Bronchial epithelial cell (primary cell): ENCODE data around the gene SLC10A2. TPM values are rescaled to one million over a fixed set of nuclear protein-coding genes. Genes with fewer than 3 reads are reported as not detected.
A peak's percentile ranks its signal among the peaks of the same experiment; 100 is the strongest.

ENCODE experiments used
- DNase-seq: peaks from one replicate; pipeline ENCODE4 v3.0.0-alpha.2; 2010; ENCODE audit warnings: low read depth
- FAIRE-seq: peaks from 2 replicates; lab custom pipeline; 2011; peaks lifted over from hg19 to GRCh38; lab: Jason Lieb, UNC
- H3K27me3 ChIP-seq: 2 replicates; pipeline ENCODE4 v1.5.1; 2011; ENCODE audit warnings: low read length; ENCODE audit not compliant: control insufficient read depth, insufficient read depth
- H3K36me3 ChIP-seq: 2 replicates; pipeline ENCODE4 v1.5.1; 2011; ENCODE audit warnings: low read length; ENCODE audit not compliant: control insufficient read depth, insufficient read depth
- H3K4me3 ChIP-seq: 2 replicates; pipeline ENCODE4 v1.5.1; 2011; ENCODE audit warnings: mild to moderate bottlenecking, low read depth, low read length, control low read depth
- CTCF ChIP-seq: IDR thresholded peaks from 2 replicates; pipeline ENCODE4 v1.5.1; 2011; ENCODE audit warnings: mild to moderate bottlenecking, moderate library complexity, low read length, control low read depth, inconsistent platforms; ENCODE audit not compliant: insufficient read depth, severe bottlenecking
- total RNA-seq: library from RNA; depleted of rRNA; stranded (reverse); fragments of >200 nt; gene quantifications from 2 replicates; pipeline ENCODE4 v1.2.1, GENCODE V29; 2014

The SLC10A2 gene
- total RNA-seq, 1 donor from 2014 or later = not detected

GRCh38 chr13:103040006-103040405, 26.2 kb downstream of the SLC10A2 start:
- DNase-seq (no peak), FAIRE-seq (no peak)

GRCh38 chr13:103039183-103039582, 27.0 kb downstream of the SLC10A2 start:
- DNase-seq = no peak
- Histone ChIP-seq H3K4me3 (no peak overlapping the region), H3K36me3 (no peaks in the 10 kb centered on the region), H3K27me3 (no peaks in the 10 kb centered on the region)
- TF ChIP-seq CTCF = no peak
- FAIRE-seq = no peak

More at GRCh38 chr13:103040006-103040405, 26.2 kb downstream of the SLC10A2 start:
- H3K36me3 ChIP-seq = no peaks in the 10 kb centered on the region
- TF ChIP-seq CTCF = no peak
- H3K27me3 ChIP-seq = no peaks in the 10 kb centered on the region
- no peak overlapping the region for H3K4me3 ChIP-seq

GRCh38 chr13:103036268-103036667, 29.9 kb downstream of the SLC10A2 start:
- H3K36me3 ChIP-seq = no peaks in the 10 kb centered on the region
- FAIRE-seq = no peak
- TF ChIP-seq CTCF = no peak
- no peaks in the 10 kb centered on the region for H3K27me3 ChIP-seq
- no peak for DNase-seq
- H3K4me3 ChIP-seq = no peak overlapping the region

GRCh38 chr13:103033999-103034398, 32.2 kb downstream of the SLC10A2 start:
- Histone ChIP-seq H3K27me3 (no peaks in the 10 kb centered on the region), H3K36me3 (no peaks in the 10 kb centered on the region), H3K4me3 (no peak overlapping the region)
- TF ChIP-seq CTCF = no peak
- DNase-seq (no peak), FAIRE-seq (no peak)

GRCh38 chr13:103031332-103031873, 34.8 kb downstream of the SLC10A2 start:
- H3K36me3 ChIP-seq = no peaks in the 10 kb centered on the region
- no peak overlapping the region for H3K4me3 ChIP-seq
- DNase-seq (peak; percentile 9), FAIRE-seq (no peak)
- TF ChIP-seq CTCF = no peak
- no peaks in the 10 kb centered on the region for H3K27me3 ChIP-seq

- Histone ChIP-seq H3K4me3 (no peak overlapping the region), H3K36me3 (no peaks in the 10 kb centered on the region), H3K27me3 (no peaks in the 10 kb centered on the region)
- TF ChIP-seq CTCF = no peak
- FAIRE-seq (no peak), DNase-seq (no peak)
Observed at GRCh38 chr13:103030776-103031175, 35.4 kb downstream of the SLC10A2 start.
